ENCODE data around the gene CCDC88B. TPM values are rescaled to one million over a fixed set of nuclear protein-coding genes. Genes with fewer than 3 reads are reported as not detected.

CCDC88B gene
- total RNA-seq, 4 donors from 2014 or later: 0.98 to 5.2 (median 2.1) TPM

DNA sequence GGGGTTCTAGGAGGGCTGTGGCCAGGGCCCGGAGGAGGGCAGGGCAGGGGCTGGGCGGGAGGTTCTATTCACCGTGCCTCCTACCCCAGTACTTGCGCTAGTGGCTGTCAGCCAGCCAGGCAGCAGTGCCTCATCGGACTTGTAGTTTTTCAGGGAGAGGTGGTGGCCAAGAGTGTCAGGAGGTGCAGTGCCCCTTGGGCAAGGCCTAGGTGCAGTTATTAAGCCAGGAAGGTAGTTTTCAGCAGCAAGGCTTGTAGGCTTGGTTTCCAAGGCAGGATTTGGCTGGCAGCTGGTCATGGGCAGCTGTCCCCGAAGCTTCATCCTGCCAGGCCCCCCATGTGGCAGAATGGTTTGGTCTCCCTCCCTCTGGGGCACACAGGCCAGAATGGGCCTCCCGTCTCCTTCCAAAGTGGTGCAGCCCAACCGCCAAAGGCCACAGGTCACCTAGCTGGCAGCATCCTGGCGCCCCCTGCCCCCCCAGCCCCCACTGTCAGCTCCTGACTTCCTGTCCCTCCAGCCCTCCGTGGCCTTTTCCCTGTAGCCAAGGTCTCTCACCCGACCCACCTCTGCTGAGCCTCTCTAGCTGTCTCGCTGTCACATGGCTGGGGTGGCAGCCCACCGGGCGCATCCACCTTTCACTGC is 8.5 kb downstream of the CCDC88B start:
- no peaks in the 10 kb centered on the region for H3K4me1 ChIP-seq
- H3K9me3 ChIP-seq: no peaks in the 10 kb centered on the region
- H3K27me3 ChIP-seq: peaks cover 0 to 7% (median 5%) of the 10 kb centered on the region in 3 donors
- intact Hi-C loops (cut with DNase I; ENCODE audit: low total_unique reads) (no loop called here), in situ Hi-C loops (cut with MboI; ENCODE audit: low sequenced_read_pairs in 4 of 4) (no loop called here)
- H3K4me3 ChIP-seq: no peak overlapping the region
- DNase-seq: no peak
- H3K27ac ChIP-seq: no peak overlapping the region
- H3K36me3 ChIP-seq: no peaks in the 10 kb centered on the region
- TF ChIP-seq, protein P1, sequence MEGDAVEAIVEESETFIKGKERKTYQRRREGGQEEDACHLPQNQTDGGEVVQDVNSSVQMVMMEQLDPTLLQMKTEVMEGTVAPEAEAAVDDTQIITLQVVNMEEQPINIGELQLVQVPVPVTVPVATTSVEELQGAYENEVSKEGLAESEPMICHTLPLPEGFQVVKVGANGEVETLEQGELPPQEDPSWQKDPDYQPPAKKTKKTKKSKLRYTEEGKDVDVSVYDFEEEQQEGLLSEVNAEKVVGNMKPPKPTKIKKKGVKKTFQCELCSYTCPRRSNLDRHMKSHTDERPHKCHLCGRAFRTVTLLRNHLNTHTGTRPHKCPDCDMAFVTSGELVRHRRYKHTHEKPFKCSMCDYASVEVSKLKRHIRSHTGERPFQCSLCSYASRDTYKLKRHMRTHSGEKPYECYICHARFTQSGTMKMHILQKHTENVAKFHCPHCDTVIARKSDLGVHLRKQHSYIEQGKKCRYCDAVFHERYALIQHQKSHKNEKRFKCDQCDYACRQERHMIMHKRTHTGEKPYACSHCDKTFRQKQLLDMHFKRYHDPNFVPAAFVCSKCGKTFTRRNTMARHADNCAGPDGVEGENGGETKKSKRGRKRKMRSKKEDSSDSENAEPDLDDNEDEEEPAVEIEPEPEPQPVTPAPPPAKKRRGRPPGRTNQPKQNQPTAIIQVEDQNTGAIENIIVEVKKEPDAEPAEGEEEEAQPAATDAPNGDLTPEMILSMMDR (IDR thresholded peaks at IDR 0.05 in 4 of 5, conservative IDR thresholded peaks at IDR 0.05 in 1 of 5): no peak
- TF ChIP-seq POLR2A (IDR thresholded peaks at IDR 0.05): no peak
- no peak for ATAC-seq

DNA sequence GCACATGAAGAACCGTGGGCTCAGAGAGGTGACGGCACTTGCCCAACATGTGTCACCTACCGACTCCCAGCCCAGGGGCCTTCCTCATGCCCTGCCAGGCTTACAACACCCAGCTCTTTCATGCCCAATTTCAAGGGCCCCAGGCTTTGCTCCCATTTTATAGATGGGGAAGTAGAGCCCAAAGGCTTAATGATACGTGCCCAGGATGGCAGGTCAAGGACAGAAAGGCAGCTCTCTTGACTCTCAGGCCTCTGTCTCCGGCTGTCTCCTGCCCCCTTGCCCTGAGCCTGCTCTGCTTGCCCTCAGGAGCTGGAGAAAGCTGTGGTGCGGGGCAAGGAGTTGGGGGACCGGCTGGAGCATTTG is 9.0 kb downstream of the CCDC88B start:
- intact Hi-C loops (cut with DNase I; ENCODE audit: low total_unique reads) (no loop called here), in situ Hi-C loops (cut with MboI; ENCODE audit: low sequenced_read_pairs in 4 of 4) (no loop called here)

DNA sequence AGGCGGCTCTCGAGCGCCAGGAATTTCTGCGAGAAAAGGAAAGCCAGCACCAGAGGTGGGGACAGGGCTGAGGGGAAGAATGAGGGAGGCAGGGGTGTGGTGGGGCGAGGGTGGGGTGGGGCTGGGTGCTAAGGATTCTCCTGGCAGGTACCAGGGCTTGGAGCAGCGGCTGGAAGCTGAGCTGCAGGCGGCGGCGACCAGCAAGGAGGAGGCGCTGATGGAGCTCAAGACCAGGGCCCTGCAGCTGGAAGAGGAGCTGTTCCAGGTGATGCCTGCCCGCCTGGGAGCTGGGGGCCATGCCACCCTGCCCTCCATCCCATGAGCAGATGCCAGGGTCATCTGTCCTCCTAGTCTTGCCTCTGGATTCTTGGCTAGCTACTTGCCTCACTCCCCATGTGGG is 9.4 kb downstream of the CCDC88B start:
- no peaks in the 10 kb centered on the region for H3K9me3 ChIP-seq
- TF ChIP-seq, protein P1 (IDR thresholded peaks at IDR 0.05 in 4 of 5, conservative IDR thresholded peaks at IDR 0.05 in 1 of 5): no peak
- no peak for TF ChIP-seq POLR2A (IDR thresholded peaks at IDR 0.05)
- no peak for ATAC-seq
- no peak overlapping the region for H3K4me3 ChIP-seq
- H3K27ac ChIP-seq: no peak overlapping the region
- in situ Hi-C loops (cut with MboI; ENCODE audit: low sequenced_read_pairs in 4 of 4): no loop called here
- no peak for DNase-seq
- peaks cover 0 to 7% (median 5%) of the 10 kb centered on the region in 3 donors for H3K27me3 ChIP-seq
- no peaks in the 10 kb centered on the region for H3K4me1 ChIP-seq
- H3K36me3 ChIP-seq: no peaks in the 10 kb centered on the region
- intact Hi-C loops (cut with DNase I; ENCODE audit: low total_unique reads): no loop called here

More for the DNA sequence above, 9.0 kb downstream of the CCDC88B start:
- DNase-seq (no peak), ATAC-seq (no peak)
- no peaks in the 10 kb centered on the region for H3K36me3 ChIP-seq
- no peaks in the 10 kb centered on the region for H3K9me3 ChIP-seq
- no peaks in the 10 kb centered on the region for H3K4me1 ChIP-seq
- H3K27me3 ChIP-seq: peaks cover 0 to 7% (median 5%) of the 10 kb centered on the region in 3 donors
- no peak overlapping the region for H3K27ac ChIP-seq
- H3K4me3 ChIP-seq: no peak overlapping the region
- TF ChIP-seq POLR2A (IDR thresholded peaks at IDR 0.05): no peak
- TF ChIP-seq, protein P1 (IDR thresholded peaks at IDR 0.05 in 4 of 5, conservative IDR thresholded peaks at IDR 0.05 in 1 of 5): no peak

DNA sequence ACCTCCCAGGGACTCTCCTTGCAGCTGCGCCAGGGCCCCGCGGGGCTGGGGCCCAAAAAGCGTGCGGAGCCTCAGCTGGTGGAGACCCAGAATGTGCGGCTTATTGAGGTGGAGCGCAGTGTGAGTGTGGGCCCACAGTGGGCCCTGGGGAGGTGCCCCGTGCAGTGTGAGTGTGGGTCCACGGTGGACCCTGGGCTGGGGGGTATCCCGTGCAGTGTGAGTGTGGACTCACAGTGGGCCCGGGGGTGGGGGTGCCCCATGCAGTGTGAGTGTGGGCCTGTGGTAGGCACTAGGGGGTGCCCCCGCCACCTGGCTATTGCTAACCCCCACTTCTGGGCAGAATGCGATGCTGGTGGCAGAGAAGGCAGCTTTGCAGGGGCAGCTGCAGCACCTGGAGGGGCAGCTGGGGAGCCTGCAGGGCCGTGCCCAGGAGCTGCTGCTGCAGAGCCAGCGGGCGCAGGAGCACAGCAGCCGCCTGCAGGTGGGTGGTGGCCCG is 11.2 kb downstream of the CCDC88B start:
- no peak for ATAC-seq
- Histone ChIP-seq H3K27me3 (peaks cover 0 to 7% (median 5%) of the 10 kb centered on the region in 3 donors), H3K36me3 (no peaks in the 10 kb centered on the region), H3K9me3 (no peaks in the 10 kb centered on the region), H3K27ac (no peak overlapping the region), H3K4me1 (peaks cover 0 to 7% of the 10 kb centered on the region in 2 donors), H3K4me3 (no peak overlapping the region)
- intact Hi-C loops (cut with DNase I; ENCODE audit: low total_unique reads): no loop called here
- in situ Hi-C loops (cut with MboI; ENCODE audit: low sequenced_read_pairs in 4 of 4): no loop called here
- TF ChIP-seq, protein P1 (IDR thresholded peaks at IDR 0.05 in 4 of 5, conservative IDR thresholded peaks at IDR 0.05 in 1 of 5): no peak
- no peak for TF ChIP-seq POLR2A (IDR thresholded peaks at IDR 0.05)
- DNase-seq: no peak
